HCT116 (cell line): ENCODE measurements around the gene FKBP2.

Experiments used
- CEBPB ChIP-seq: IDR thresholded peaks from 2 replicates; pipeline ENCODE4 v1.6.1; 2012; ENCODE audit warnings: low read depth
- CTCF ChIP-seq, 3 experiments: fragments of 200-600 bp in 1 of 3; sonication (generic) in 1 of 3; IDR thresholded peaks in 2 of 3; conservative IDR thresholded peaks in 1 of 3; 2 replicates each; pipeline ENCODE4 v1.5.1; 2012 to 2017; ENCODE audit warnings: low read depth in 2 of 3, low read length in 2 of 3, antibody characterized with exemption in 1 of 3, borderline replicate concordance in 1 of 3, control low read depth in 1 of 3, mild to moderate bottlenecking in 1 of 3, mixed read lengths in 1 of 3, mixed run types in 1 of 3, moderate library complexity in 1 of 3; ENCODE audit not compliant: insufficient read depth in 1 of 3
- EZH2phosphoT487 ChIP-seq: fragments of 200-600 bp; IDR thresholded peaks from 2 replicates; pipeline ENCODE4 v1.6.1; 2018; ENCODE audit warnings: antibody characterized with exemption, borderline replicate concordance
- POLR2AphosphoS5 ChIP-seq: IDR thresholded peaks from 2 replicates; pipeline ENCODE4 v1.6.1; 2011; ENCODE audit warnings: mild to moderate bottlenecking, low read depth, low read length, moderate library complexity
- REST ChIP-seq: IDR thresholded peaks from 2 replicates; pipeline ENCODE4 v1.6.1; 2012; ENCODE audit warnings: low read depth

- TF ChIP-seq CTCF (IDR thresholded peaks at IDR 0.05 in 2 of 3, conservative IDR thresholded peaks at IDR 0.05 in 1 of 3; ENCODE audit: borderline replicate concordance in 1 of 3, insufficient read depth in 1 of 3, low read depth in 2 of 3, low read length in 2 of 3) (no peak), REST (no peak), POLR2AphosphoS5 (no peak), EZH2phosphoT487 (no peak), CEBPB (no peak)
These were observed 37.9 kb upstream of the FKBP2 start for GRCh38 chr11:64202992-64203391.
